Keratinocyte (primary cell): ENCODE data around the gene RNF150. TPM values are rescaled to one million over a fixed set of nuclear protein-coding genes. Genes with fewer than 3 reads are reported as not detected.

ENCODE experiments used
- DNase-seq: peaks from one replicate; pipeline ENCODE4 v3.0.0-alpha.2; 2011; ENCODE audit warnings: low read depth, missing footprints, low spot score
- FAIRE-seq: peaks from 2 replicates; lab custom pipeline; 2011; peaks lifted over from hg19 to GRCh38; lab: Jason Lieb, UNC
- H2AFZ ChIP-seq: 2 replicates; pipeline ENCODE4 v1.6.0; 2012; ENCODE audit warnings: low read length, control low read depth, inconsistent platforms; ENCODE audit not compliant: control insufficient read depth
- H3K27ac ChIP-seq: 2 replicates; pipeline ENCODE4 v1.5.1; 2011; ENCODE audit warnings: low read length; ENCODE audit not compliant: control insufficient read depth, insufficient read depth
- H3K27me3 ChIP-seq: 3 replicates; pipeline ENCODE4 v1.6.0; 2011; ENCODE audit warnings: low read length; ENCODE audit not compliant: control insufficient read depth, insufficient read depth; ENCODE audit errors: extremely low read depth
- H3K36me3 ChIP-seq, 2 experiments: 2 replicates in 1 of 2; 3 replicates in 1 of 2; pipeline ENCODE4 v1.5.1; 2011; ENCODE audit warnings: low read length in 2 of 2, mild to moderate bottlenecking in 1 of 2; ENCODE audit not compliant: control insufficient read depth in 2 of 2, insufficient read depth in 2 of 2; ENCODE audit errors: extremely low read depth in 1 of 2
- H3K4me1 ChIP-seq: 3 replicates; pipeline ENCODE4 v1.5.1; 2011; ENCODE audit warnings: low read length; ENCODE audit not compliant: control insufficient read depth, insufficient read depth; ENCODE audit errors: extremely low read depth
- H3K4me2 ChIP-seq: 3 replicates; pipeline ENCODE4 v1.6.0; 2011; ENCODE audit warnings: low read depth, low read length; ENCODE audit not compliant: control insufficient read depth, insufficient read depth; ENCODE audit errors: extremely low read depth
- H3K4me3 ChIP-seq, 3 experiments: fragments of 200-600 bp in 1 of 3; sonication (generic) in 1 of 3; 2 replicates in 2 of 3; 3 replicates in 1 of 3; pipeline ENCODE4 v1.5.1; 2011 to 2016; ENCODE audit warnings: low read length in 3 of 3, mild to moderate bottlenecking in 3 of 3, control low read depth in 2 of 3, inconsistent platforms in 1 of 3, low read depth in 1 of 3, mixed read lengths in 1 of 3, mixed run types in 1 of 3, moderate library complexity in 1 of 3; ENCODE audit not compliant: control insufficient read depth in 2 of 3, insufficient read depth in 2 of 3; ENCODE audit errors: extremely low read depth in 1 of 3
- H3K79me2 ChIP-seq: 2 replicates; pipeline ENCODE4 v1.6.0; 2012; ENCODE audit warnings: low read length; ENCODE audit not compliant: control insufficient read depth, insufficient read depth
- H3K9ac ChIP-seq: 3 replicates; pipeline ENCODE4 v1.6.0; 2011; ENCODE audit warnings: low read length; ENCODE audit not compliant: control insufficient read depth, insufficient read depth; ENCODE audit errors: extremely low read depth
- H3K9me1 ChIP-seq: 3 replicates; pipeline ENCODE4 v1.6.0; 2011; ENCODE audit warnings: low read length; ENCODE audit not compliant: control insufficient read depth, insufficient read depth; ENCODE audit errors: extremely low read depth
- H3K9me3 ChIP-seq: 2 replicates; pipeline ENCODE4 v1.5.1; 2012; ENCODE audit warnings: low read depth, low read length; ENCODE audit not compliant: control insufficient read depth
- H4K20me1 ChIP-seq: 3 replicates; pipeline ENCODE4 v1.6.0; 2011; ENCODE audit warnings: low read length; ENCODE audit not compliant: control insufficient read depth, insufficient read depth; ENCODE audit errors: extremely low read depth
- EZH2 ChIP-seq: IDR thresholded peaks from one replicate; pipeline ENCODE4 v1.6.1; 2012; ENCODE audit warnings: inconsistent platforms, mild to moderate bottlenecking, low read length, moderate library complexity
- dilution Hi-C: fragments of 300-500 bp; cut with MboI; formaldehyde crosslinking; loops from one replicate; pipeline ENCODE4 v1.7.0; 2020; ENCODE audit warnings: low sequenced_read_pairs; ENCODE audit not compliant: extremely low pct_ligation_motif_present
- polyA plus RNA-seq, 5 experiments: library from polyadenylated mRNA; depleted of rRNA in 3 of 5; stranded (reverse) in 3 of 5; stranded (forward) in 1 of 5; unstranded in 1 of 5; fragments of >200 nt; gene quantifications; 1 replicate in 1 of 5; 2 replicates in 3 of 5; 3 replicates in 1 of 5; pipeline versions ENCODE4 v1.2.1 to v1.2.3, GENCODE V29; 2011 to 2012; ENCODE audit warnings: missing spikeins in 2 of 5, low read depth in 1 of 5, low replicate concordance in 1 of 5
- TF ChIP-seq, protein P1 (sequence below), 3 experiments: IDR thresholded peaks in 1 of 3; conservative IDR thresholded peaks in 1 of 3; optimal IDR thresholded peaks in 1 of 3; 2 replicates in 2 of 3; 3 replicates in 1 of 3; pipeline versions ENCODE3 to v1.5.1; 2011; ENCODE audit warnings: low read length in 3 of 3, mild to moderate bottlenecking in 3 of 3, moderate library complexity in 2 of 3, control low read depth in 1 of 3, inconsistent platforms in 1 of 3; ENCODE audit not compliant: insufficient read depth in 2 of 3; ENCODE audit errors: extremely low read depth in 1 of 3

The RNF150 gene
- polyA plus RNA-seq, 1 donor (not counting 4 experiments of a cell fraction or from before 2014, with no cell fraction given) = 0.18 TPM

DNA sequence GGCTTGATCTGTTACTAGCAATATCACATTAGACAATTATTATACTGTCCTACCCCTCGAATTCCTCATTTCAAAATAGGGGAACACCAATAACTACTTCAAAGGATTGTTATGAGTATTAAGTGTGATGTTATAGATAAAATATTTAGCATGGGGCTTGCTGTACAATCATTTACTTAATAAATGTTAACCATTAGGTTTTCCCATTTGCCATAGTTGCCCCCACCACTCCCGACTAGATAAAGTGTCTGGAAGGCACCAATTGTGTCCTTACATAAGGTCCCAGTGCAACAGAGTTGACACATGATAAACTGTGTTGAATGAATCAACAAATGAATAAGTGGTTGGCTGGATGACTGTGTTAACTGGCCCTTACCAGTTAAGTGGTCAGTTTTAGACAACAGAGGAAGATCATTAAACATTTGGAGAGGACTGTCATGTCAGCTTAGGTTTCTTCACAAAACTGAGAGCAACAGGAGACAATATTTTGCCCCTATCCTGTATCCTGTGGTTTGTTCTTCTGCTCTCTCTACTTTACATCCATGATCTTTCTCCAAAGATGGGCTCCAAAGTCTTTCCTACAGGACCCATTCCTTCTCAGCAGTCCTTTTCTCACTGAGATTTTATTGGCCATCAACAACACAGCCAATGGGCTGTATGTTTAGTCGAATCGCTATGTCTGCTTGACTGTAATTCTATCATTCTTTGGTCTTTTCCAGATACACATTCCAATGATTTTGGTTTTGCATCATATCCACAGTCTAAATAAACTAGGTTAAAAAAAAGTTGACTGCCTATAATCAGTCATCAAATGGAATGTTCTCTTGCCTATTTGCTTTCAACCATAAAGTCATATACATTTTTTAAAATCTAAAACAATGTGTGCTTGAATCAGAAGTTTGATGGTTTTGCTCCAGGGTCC lies 74.4 kb downstream of the RNF150 start:
- Histone ChIP-seq H4K20me1 (no peaks in the 10 kb centered on the region), H3K4me2 (no peak overlapping the region), H3K4me1 (no peaks in the 10 kb centered on the region), H3K9me3 (no peaks in the 10 kb centered on the region), H2AFZ (no peak overlapping the region), H3K79me2 (no peaks in the 10 kb centered on the region), H3K27me3 (no peaks in the 10 kb centered on the region), H3K36me3 (no peaks in the 10 kb centered on the region), H3K9me1 (no peaks in the 10 kb centered on the region), H3K9ac (no peak overlapping the region), H3K4me3 (no peak overlapping the region), H3K27ac (no peak overlapping the region)
- dilution Hi-C loops = no loop called here
- no peak for FAIRE-seq
- no peak for TF ChIP-seq EZH2
- TF ChIP-seq, protein P1, sequence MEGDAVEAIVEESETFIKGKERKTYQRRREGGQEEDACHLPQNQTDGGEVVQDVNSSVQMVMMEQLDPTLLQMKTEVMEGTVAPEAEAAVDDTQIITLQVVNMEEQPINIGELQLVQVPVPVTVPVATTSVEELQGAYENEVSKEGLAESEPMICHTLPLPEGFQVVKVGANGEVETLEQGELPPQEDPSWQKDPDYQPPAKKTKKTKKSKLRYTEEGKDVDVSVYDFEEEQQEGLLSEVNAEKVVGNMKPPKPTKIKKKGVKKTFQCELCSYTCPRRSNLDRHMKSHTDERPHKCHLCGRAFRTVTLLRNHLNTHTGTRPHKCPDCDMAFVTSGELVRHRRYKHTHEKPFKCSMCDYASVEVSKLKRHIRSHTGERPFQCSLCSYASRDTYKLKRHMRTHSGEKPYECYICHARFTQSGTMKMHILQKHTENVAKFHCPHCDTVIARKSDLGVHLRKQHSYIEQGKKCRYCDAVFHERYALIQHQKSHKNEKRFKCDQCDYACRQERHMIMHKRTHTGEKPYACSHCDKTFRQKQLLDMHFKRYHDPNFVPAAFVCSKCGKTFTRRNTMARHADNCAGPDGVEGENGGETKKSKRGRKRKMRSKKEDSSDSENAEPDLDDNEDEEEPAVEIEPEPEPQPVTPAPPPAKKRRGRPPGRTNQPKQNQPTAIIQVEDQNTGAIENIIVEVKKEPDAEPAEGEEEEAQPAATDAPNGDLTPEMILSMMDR (optimal IDR thresholded peaks at IDR 0.05 in 1 of 3, IDR thresholded peaks at IDR 0.05 in 1 of 3, conservative IDR thresholded peaks at IDR 0.05 in 1 of 3; ENCODE audit: extremely low read depth in 1 of 3, insufficient read depth in 2 of 3, low read length in 3 of 3) = no peak
- no peak for DNase-seq

GRCh38 chr4:141057582-141057981 lies 75.7 kb downstream of the RNF150 start:
- dilution Hi-C loops = no loop called here

More at GRCh38 chr4:141057582-141057981, 75.7 kb downstream of the RNF150 start:
- Histone ChIP-seq H2AFZ (no peak overlapping the region), H3K4me3 (no peak overlapping the region), H3K36me3 (no peaks in the 10 kb centered on the region), H3K27ac (no peak overlapping the region), H3K27me3 (no peaks in the 10 kb centered on the region), H3K9ac (no peak overlapping the region), H3K4me2 (no peak overlapping the region), H3K79me2 (no peaks in the 10 kb centered on the region), H3K9me3 (no peaks in the 10 kb centered on the region), H3K4me1 (no peaks in the 10 kb centered on the region), H4K20me1 (no peaks in the 10 kb centered on the region), H3K9me1 (no peaks in the 10 kb centered on the region)
- DNase-seq (no peak), FAIRE-seq (no peak)
- TF ChIP-seq, protein P1 (optimal IDR thresholded peaks at IDR 0.05 in 1 of 3, IDR thresholded peaks at IDR 0.05 in 1 of 3, conservative IDR thresholded peaks at IDR 0.05 in 1 of 3; ENCODE audit: extremely low read depth in 1 of 3, insufficient read depth in 2 of 3, low read length in 3 of 3) = no peak
- TF ChIP-seq EZH2 = no peak
